ENCODE data around the gene RNGTT.

- TF ChIP-seq POLR2AphosphoS5 (IDR thresholded peaks at IDR 0.05): no peak
- no peak for TF ChIP-seq CTCF (IDR thresholded peaks at IDR 0.05)
- TF ChIP-seq POLR2A (IDR thresholded peaks at IDR 0.05): no peak
- no peak for TF ChIP-seq EP300 (IDR thresholded peaks at IDR 0.05)
These were observed 283.6 kb downstream of the RNGTT start for GRCh38 chr6:88679841-88680240.
